Hepatocyte (in vitro differentiated cells): ENCODE results near the gene CFAP53. TPM values are rescaled to one million over a fixed set of nuclear protein-coding genes. Genes with fewer than 3 reads are reported as not detected.
"Not testable (repeated sequence)": the region's sequence is repeated elsewhere in the genome, so short reads cannot be mapped to it uniquely, and the experiment has no call there.

Experiments used
- DNase-seq: peaks from one replicate; pipeline ENCODE4 v3.0.0-alpha.2; 2016; ENCODE audit warnings: low spot score
- H2AFZ ChIP-seq: fragments of 200-600 bp; sonication (generic); 2 replicates; pipeline ENCODE4 v1.6.0; 2016; ENCODE audit warnings: antibody characterized with exemption, mild to moderate bottlenecking
- H3K27ac ChIP-seq: fragments of 200-600 bp; sonication (generic); 2 replicates; pipeline ENCODE4 v1.5.1; 2016; ENCODE audit warnings: mild to moderate bottlenecking
- H3K27me3 ChIP-seq: fragments of 200-600 bp; sonication (generic); 2 replicates; pipeline ENCODE4 v1.6.1; 2016
- H3K36me3 ChIP-seq: fragments of 200-600 bp; sonication (generic); replicated peaks from 2 replicates; pipeline ENCODE4 v1.5.1; 2016; ENCODE audit warnings: low read depth; ENCODE audit not compliant: insufficient read depth
- H3K4me1 ChIP-seq: fragments of 200-600 bp; sonication (generic); 2 replicates; pipeline ENCODE4 v1.5.1; 2016; ENCODE audit warnings: mild to moderate bottlenecking, moderate library complexity; ENCODE audit not compliant: insufficient read depth
- H3K4me2 ChIP-seq: fragments of 200-600 bp; sonication (generic); 2 replicates; pipeline ENCODE4 v1.6.0; 2016
- H3K4me3 ChIP-seq: fragments of 200-600 bp; sonication (generic); 2 replicates; pipeline ENCODE4 v1.5.1; 2016; ENCODE audit warnings: mild to moderate bottlenecking
- H3K79me2 ChIP-seq: fragments of 200-600 bp; sonication (generic); 2 replicates; pipeline ENCODE4 v1.6.0; 2017; ENCODE audit warnings: mild to moderate bottlenecking
- H3K9me2 ChIP-seq: fragments of 200-600 bp; sonication (generic); replicated peaks from 2 replicates; pipeline ENCODE4 v1.6.0; 2017; ENCODE audit warnings: mild to moderate bottlenecking; ENCODE audit not compliant: insufficient read depth
- H3K9me3 ChIP-seq: fragments of 200-600 bp; sonication (generic); 2 replicates; pipeline ENCODE4 v1.5.1; 2016; ENCODE audit warnings: low read depth, mild to moderate bottlenecking
- H4K20me1 ChIP-seq: fragments of 200-600 bp; sonication (generic); 2 replicates; pipeline ENCODE4 v1.6.0; 2016; ENCODE audit warnings: mild to moderate bottlenecking; ENCODE audit not compliant: insufficient read depth, poor library complexity, severe bottlenecking
- CTCF ChIP-seq: fragments of 200-600 bp; sonication (generic); IDR thresholded peaks from 2 replicates; pipeline ENCODE4 v1.5.1; 2016; ENCODE audit warnings: antibody characterized with exemption, mild to moderate bottlenecking; ENCODE audit not compliant: poor library complexity
- EZH2 ChIP-seq: fragments of 200-600 bp; sonication (generic); IDR thresholded peaks from 2 replicates; pipeline ENCODE4 v1.6.1; 2016; ENCODE audit warnings: antibody characterized with exemption, mild to moderate bottlenecking, borderline replicate concordance
- EZH2phosphoT487 ChIP-seq: fragments of 200-600 bp; sonication (generic); IDR thresholded peaks from one replicate; pipeline ENCODE4 v1.6.1; 2018; ENCODE audit warnings: antibody characterized with exemption, mild to moderate bottlenecking, low read depth, moderate library complexity; ENCODE audit not compliant: unreplicated experiment, severe bottlenecking
- WGBS: methylation state at CpG from one replicate; pipeline ENCODE4 v1.1.6; 2016; ENCODE audit warnings: low lambda C conversion rate; ENCODE audit errors: missing lambda C conversion rate; 5-methylcytosine and 5-hydroxymethylcytosine counted together
- polyA plus RNA-seq: library from polyadenylated mRNA; unstranded; fragments of >200 nt; fragmentation: Nextera tagmentation; extraction: Ambion mirVana; gene quantifications from 2 replicates; pipeline ENCODE4 v1.2.1, GENCODE V29; 2016
- total RNA-seq: library from RNA; depleted of rRNA; stranded (reverse); fragments of >200 nt; gene quantifications from 2 replicates; pipeline ENCODE4 v1.2.3, GENCODE V29; 2014

Gene CFAP53
- total and polyA plus RNA-seq, 2 experiments from 2014 or later, result 0.50 to 0.86 TPM

DNA sequence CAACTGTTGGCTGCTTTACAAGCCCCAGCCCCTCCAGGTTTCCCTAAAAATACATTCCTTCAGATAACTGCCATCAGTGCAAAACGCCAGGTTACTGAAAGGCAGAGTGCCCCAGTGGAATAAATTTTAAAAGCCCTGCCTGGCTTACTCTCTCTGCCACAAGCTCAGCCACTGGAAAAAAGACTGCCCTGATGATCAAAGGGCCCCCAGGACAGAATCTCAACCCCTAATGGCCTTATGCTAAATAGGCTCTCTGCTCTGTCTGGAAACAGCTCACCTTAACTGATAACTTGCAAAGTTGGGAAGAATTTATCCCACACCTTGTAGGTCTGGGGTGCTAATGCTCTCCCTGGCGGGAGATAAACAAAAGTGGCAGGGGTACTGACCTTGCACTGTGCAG lies 33.9 kb downstream of the CFAP53 start:
- 53% methylated on average over 2 of the region's 2 CpGs for WGBS
- Histone ChIP-seq H3K79me2 (no peaks in the 10 kb centered on the region), H2AFZ (no peak overlapping the region), H3K27me3 (no peaks in the 10 kb centered on the region), H3K36me3 (no peaks in the 10 kb centered on the region), H3K27ac (no peak overlapping the region), H3K4me3 (no peak overlapping the region), H3K4me1 (no peaks in the 10 kb centered on the region), H3K4me2 (no peak overlapping the region), H3K9me2 (no peaks in the 10 kb centered on the region), H3K9me3 (no peaks in the 10 kb centered on the region), H4K20me1 (no peaks in the 10 kb centered on the region)
- DNase-seq, result no peak
- TF ChIP-seq EZH2phosphoT487 (no peak), CTCF (no peak), EZH2 (no peak)

DNA sequence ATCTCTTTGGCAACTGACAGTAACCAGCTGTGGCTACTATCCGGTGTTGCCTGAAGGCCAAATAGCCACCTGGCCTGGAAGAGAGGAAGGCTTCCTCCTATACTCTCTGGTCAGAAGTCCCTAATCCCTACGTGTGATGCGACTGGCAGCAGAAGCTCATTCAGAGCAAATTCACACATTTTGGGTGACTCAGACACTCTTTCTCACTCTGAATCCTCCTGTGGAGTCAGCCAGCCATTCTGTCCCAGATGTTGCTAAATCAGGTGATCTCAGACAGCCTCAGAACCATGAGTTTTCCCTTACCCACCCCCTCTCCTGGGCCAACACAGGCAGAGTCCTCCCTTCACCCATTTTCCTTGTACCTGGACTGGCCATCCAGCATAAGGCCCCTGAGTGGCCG lies 34.7 kb downstream of the CFAP53 start:
- H3K27ac ChIP-seq, result no peak overlapping the region
- TF ChIP-seq CTCF (no peak), EZH2phosphoT487 (no peak), EZH2 (no peak)
- WGBS, result 76% methylated on average over 4 of the region's 4 CpGs
- H3K4me2 ChIP-seq, result no peak overlapping the region
- no peaks in the 10 kb centered on the region for H4K20me1 ChIP-seq
- no peak overlapping the region for H3K4me3 ChIP-seq
- no peaks in the 10 kb centered on the region for H3K9me3 ChIP-seq
- no peaks in the 10 kb centered on the region for H3K4me1 ChIP-seq
- no peaks in the 10 kb centered on the region for H3K79me2 ChIP-seq
- H3K9me2 ChIP-seq, result no peaks in the 10 kb centered on the region
- H3K36me3 ChIP-seq, result no peaks in the 10 kb centered on the region
- no peak overlapping the region for H2AFZ ChIP-seq
- peak; percentile 6 for DNase-seq
- no peaks in the 10 kb centered on the region for H3K27me3 ChIP-seq

GRCh38 chr18:50220249-50220648 lies 46.0 kb downstream of the CFAP53 start:
- H3K36me3 ChIP-seq, DNase-seq, H3K27me3 ChIP-seq, H3K9me2 ChIP-seq, H3K4me3 ChIP-seq, H3K9me3 ChIP-seq, H3K27ac ChIP-seq, H2AFZ ChIP-seq, H4K20me1 ChIP-seq, H3K4me2 ChIP-seq, H3K4me1 ChIP-seq, H3K79me2 ChIP-seq: not testable (repeated sequence)
- 89% methylated on average over 4 of the region's 4 CpGs for WGBS

GRCh38 chr18:50218432-50219197 lies 47.7 kb downstream of the CFAP53 start:
- WGBS, result 75% methylated on average over 7 of the region's 7 CpGs
- no peaks in the 10 kb centered on the region for H4K20me1 ChIP-seq
- H3K4me2 ChIP-seq, result no peak overlapping the region
- TF ChIP-seq EZH2phosphoT487, result no peak
- TF ChIP-seq CTCF, result peak; percentile 24
- H3K9me3 ChIP-seq, result peaks cover 3% of the 10 kb centered on the region
- H3K4me3 ChIP-seq, result no peak overlapping the region
- DNase-seq, result peak; percentile 30
- no peak overlapping the region for H2AFZ ChIP-seq
- no peak overlapping the region for H3K27ac ChIP-seq
- no peaks in the 10 kb centered on the region for H3K79me2 ChIP-seq
- H3K36me3 ChIP-seq, result no peaks in the 10 kb centered on the region
- H3K4me1 ChIP-seq, result no peaks in the 10 kb centered on the region
- H3K9me2 ChIP-seq, result no peaks in the 10 kb centered on the region
- H3K27me3 ChIP-seq, result no peaks in the 10 kb centered on the region
